Spleen (tissue), 11 donors: ENCODE measurements around the gene ZNF644. TPM values are rescaled to one million over a fixed set of nuclear protein-coding genes. Genes with fewer than 3 reads are reported as not detected.

Source experiments
- DNase-seq: peaks from one replicate; pipeline ENCODE4 v3.0.0-alpha.2; 2020
- H3K27ac ChIP-seq, 8 donors: fragments of 200-600 bp; sonication (generic) in 7 of 8; 1 replicate in 4 of 8; 2 replicates in 4 of 8; pipeline versions ENCODE4 v1.5.0 to v1.8.0; 2016 to 2021; ENCODE audit warnings: inconsistent platforms in 4 of 8, mild to moderate bottlenecking in 4 of 8, moderate library complexity in 1 of 8
- H3K27me3 ChIP-seq, 7 donors: fragments of 200-600 bp; sonication (generic) in 6 of 7; replicated peaks in 1 of 7; 1 replicate in 4 of 7; 2 replicates in 3 of 7; pipeline versions ENCODE4 v1.5.0 to v1.8.0; 2016 to 2021; ENCODE audit warnings: inconsistent platforms in 3 of 7, mild to moderate bottlenecking in 1 of 7
- H3K36me3 ChIP-seq, 6 donors: fragments of 200-600 bp; sonication (generic) in 5 of 6; 1 replicate in 4 of 6; 2 replicates in 2 of 6; pipeline versions ENCODE4 v1.5.0 to v1.8.0; 2016 to 2021; ENCODE audit warnings: inconsistent platforms in 2 of 6
- H3K4me1 ChIP-seq, 6 donors: fragments of 200-600 bp; sonication (generic) in 5 of 6; 1 replicate in 3 of 6; 2 replicates in 3 of 6; pipeline versions ENCODE4 v1.5.0 to v1.8.0; 2016 to 2021; ENCODE audit warnings: inconsistent platforms in 3 of 6
- H3K4me3 ChIP-seq, 8 donors: fragments of 200-600 bp; sonication (generic) in 7 of 8; 1 replicate in 4 of 8; 2 replicates in 4 of 8; pipeline versions ENCODE4 v1.5.0 to v1.8.0; 2016 to 2021; ENCODE audit warnings: inconsistent platforms in 4 of 8, mild to moderate bottlenecking in 4 of 8, moderate library complexity in 2 of 8
- H3K9me3 ChIP-seq, 8 donors: fragments of 200-600 bp; sonication (generic) in 7 of 8; 1 replicate in 4 of 8; 2 replicates in 4 of 8; pipeline versions ENCODE4 v1.5.0 to v1.8.0; 2016 to 2021; ENCODE audit warnings: inconsistent platforms in 4 of 8
- POLR2A ChIP-seq, 3 donors: fragments of 450-650 bp; IDR thresholded peaks; one replicate each; pipeline ENCODE4 v1.5.1; 2017; ENCODE audit warnings: antibody characterized with exemption in 3 of 3, mild to moderate bottlenecking in 1 of 3
- POLR2AphosphoS5 ChIP-seq, 3 donors: sonication (generic); formaldehyde crosslinking; IDR thresholded peaks; one replicate each; pipeline ENCODE4 v1.5.1; 2017; ENCODE audit warnings: antibody characterized with exemption in 3 of 3
- WGBS, 5 donors: extraction: QIAGEN DNeasy Blood & Tissue Kit in 3 of 5; methylation state at CpG; one replicate each; pipeline versions ENCODE4 v1.1.5 to v1.1.7; 2013 to 2018; 5-methylcytosine and 5-hydroxymethylcytosine counted together
- intact Hi-C: fragments of 100-400 bp; cut with DNase I; formaldehyde crosslinking; loops from one replicate; pipeline ENCODE4 v1.15.0; 2023; ENCODE audit warnings: low total_unique reads
- polyA plus RNA-seq, 3 donors: library from polyadenylated mRNA; stranded (reverse); fragments of 200-250 nt; gene quantifications; one replicate each; pipeline ENCODE4 v1.2.1, GENCODE V29; 2013
- total RNA-seq, 7 donors: library from RNA; depleted of rRNA in 3 of 7; stranded (reverse); fragments of >200 nt in 3 of 7; fragmentation: NEBNext Ultra II Directional in 4 of 7; extraction: Animal tissue kit (Norgen Biotek cat#: 25700) in 4 of 7; gene quantifications; one replicate each; pipeline versions ENCODE4 v1.1.0 to v1.2.1, GENCODE V29; 2016 to 2021
- TF ChIP-seq, protein P1 (sequence below), 11 experiments: fragments of 200-600 bp in 7 of 11; fragments of 450-650 bp in 4 of 11; sonication (generic) in 4 of 11; IDR thresholded peaks in 8 of 11; conservative IDR thresholded peaks in 3 of 11; 1 replicate in 7 of 11; 2 replicates in 4 of 11; pipeline versions ENCODE4 v1.4.0 to v1.8.0; 2016 to 2021; ENCODE audit warnings: antibody characterized with exemption in 11 of 11, inconsistent platforms in 4 of 11, mild to moderate bottlenecking in 1 of 11
- donor health status: healthy with polysubstance abuse.
- donor health status: DM: no; HTN: no; CAD: no; lungs with moderate emphysema.
- donor health status: DM: no; HTN: no; CAD: no.
- donor health status: Bipolar disorder and iron deficiency.
- donor health status: healthy.
- donor health status: DM: no; HTN: no; CAD: no.
- donor health status: DM: yes; HTN: yes; CAD: no.

ZNF644 gene
- total and polyA plus RNA-seq, 10 donors: 21.6 to 89.6 (median 70.5) TPM

DNA sequence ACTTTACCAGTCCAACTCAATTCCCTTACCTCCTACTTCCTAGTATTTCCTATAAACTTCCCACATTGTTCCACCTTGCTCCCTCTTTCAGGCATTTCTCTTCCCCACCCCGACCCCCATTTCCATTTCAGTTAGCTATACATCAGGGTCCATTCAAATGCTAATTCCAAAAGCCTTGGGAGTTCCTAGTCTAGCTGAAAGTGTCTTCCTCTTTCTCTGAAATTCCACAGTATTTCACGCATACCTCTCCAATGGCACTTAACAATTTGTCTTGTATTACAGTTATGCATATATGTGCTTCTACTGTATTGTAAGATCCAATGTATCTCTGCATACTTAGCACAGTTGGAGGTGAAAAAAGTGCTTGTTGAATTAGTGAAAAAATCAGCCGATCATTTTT lies 94.9 kb downstream of the ZNF644 start:
- H3K4me3 ChIP-seq: no peak overlapping the region
- no peak for DNase-seq
- H3K36me3 ChIP-seq: peaks cover 0 to 17% (median 0%) of the 10 kb centered on the region in 6 donors
- H3K9me3 ChIP-seq: no peaks in the 10 kb centered on the region
- no peak overlapping the region for H3K27ac ChIP-seq
- no peaks in the 10 kb centered on the region for H3K27me3 ChIP-seq
- WGBS, 5 donors: 81 to 89% (median 83%) methylated on average over 3 of the region's 3 CpGs
- intact Hi-C loops: no loop called here
- H3K4me1 ChIP-seq: peaks cover 0 to 67% (median 29%) of the 10 kb centered on the region in 6 donors
- no peak for TF ChIP-seq POLR2A (IDR thresholded peaks at IDR 0.05)
- TF ChIP-seq POLR2AphosphoS5 (IDR thresholded peaks at IDR 0.05): no peak
- TF ChIP-seq, protein P1, sequence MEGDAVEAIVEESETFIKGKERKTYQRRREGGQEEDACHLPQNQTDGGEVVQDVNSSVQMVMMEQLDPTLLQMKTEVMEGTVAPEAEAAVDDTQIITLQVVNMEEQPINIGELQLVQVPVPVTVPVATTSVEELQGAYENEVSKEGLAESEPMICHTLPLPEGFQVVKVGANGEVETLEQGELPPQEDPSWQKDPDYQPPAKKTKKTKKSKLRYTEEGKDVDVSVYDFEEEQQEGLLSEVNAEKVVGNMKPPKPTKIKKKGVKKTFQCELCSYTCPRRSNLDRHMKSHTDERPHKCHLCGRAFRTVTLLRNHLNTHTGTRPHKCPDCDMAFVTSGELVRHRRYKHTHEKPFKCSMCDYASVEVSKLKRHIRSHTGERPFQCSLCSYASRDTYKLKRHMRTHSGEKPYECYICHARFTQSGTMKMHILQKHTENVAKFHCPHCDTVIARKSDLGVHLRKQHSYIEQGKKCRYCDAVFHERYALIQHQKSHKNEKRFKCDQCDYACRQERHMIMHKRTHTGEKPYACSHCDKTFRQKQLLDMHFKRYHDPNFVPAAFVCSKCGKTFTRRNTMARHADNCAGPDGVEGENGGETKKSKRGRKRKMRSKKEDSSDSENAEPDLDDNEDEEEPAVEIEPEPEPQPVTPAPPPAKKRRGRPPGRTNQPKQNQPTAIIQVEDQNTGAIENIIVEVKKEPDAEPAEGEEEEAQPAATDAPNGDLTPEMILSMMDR (IDR thresholded peaks at IDR 0.05 in 8 of 11, conservative IDR thresholded peaks at IDR 0.05 in 3 of 11): no peak

DNA sequence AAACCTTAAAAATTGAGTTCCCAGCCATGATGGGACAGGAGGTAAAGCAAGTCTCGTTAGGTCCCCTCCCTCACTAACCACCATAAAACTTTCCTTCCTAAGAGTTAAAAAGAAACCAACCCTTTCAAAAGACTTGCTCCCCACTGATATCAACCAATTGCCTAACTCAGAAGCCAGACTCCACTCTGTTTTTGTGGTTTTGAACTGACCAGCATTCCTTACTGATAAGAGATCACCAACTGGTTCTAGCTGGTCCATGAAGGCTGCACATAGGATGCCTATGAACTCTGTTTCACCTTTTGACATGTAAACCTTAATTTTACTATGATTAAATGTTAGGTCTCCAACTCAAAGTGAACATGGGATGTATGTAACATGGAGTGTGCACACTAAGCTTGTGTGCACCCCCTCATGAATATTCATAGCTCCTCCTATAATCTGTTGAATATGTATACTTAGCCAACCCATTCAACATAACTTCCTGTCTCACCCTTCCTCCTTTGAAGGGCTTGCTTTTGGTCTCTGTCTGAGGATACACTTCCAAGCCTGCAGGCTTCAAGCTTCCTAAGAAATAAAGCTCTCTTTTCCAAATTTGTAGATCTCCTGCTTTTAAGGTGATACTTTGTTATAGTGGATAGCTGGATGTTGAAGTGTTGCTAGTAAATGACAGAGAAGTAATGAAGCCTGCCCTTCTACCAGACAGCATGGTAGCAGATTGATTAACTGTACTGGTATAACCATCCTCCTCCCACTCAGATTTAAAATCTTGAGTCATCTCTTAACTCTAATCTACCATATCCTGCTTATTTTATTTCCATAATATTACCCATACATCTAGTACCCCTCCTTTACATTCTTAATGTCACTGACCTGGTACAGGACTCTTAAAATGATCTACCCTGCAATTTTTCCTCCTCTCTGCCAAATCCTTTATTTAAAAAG lies 95.6 kb downstream of the ZNF644 start:
- intact Hi-C loops: no loop called here
- no peak overlapping the region for H3K4me3 ChIP-seq
- H3K4me1 ChIP-seq: peaks cover 0 to 66% (median 33%) of the 10 kb centered on the region in 6 donors
- peaks cover 0 to 17% (median 0%) of the 10 kb centered on the region in 6 donors for H3K36me3 ChIP-seq
- TF ChIP-seq POLR2AphosphoS5 (IDR thresholded peaks at IDR 0.05) (no peak), POLR2A (IDR thresholded peaks at IDR 0.05) (no peak)
- TF ChIP-seq, protein P1 (IDR thresholded peaks at IDR 0.05 in 8 of 11, conservative IDR thresholded peaks at IDR 0.05 in 3 of 11): no peak
- H3K27ac ChIP-seq: no peak overlapping the region
- 69 to 92% (median 88%) methylated on average over 1 of the region's 1 CpG for WGBS, 5 donors
- no peaks in the 10 kb centered on the region for H3K27me3 ChIP-seq
- no peaks in the 10 kb centered on the region for H3K9me3 ChIP-seq
- DNase-seq: no peak

DNA sequence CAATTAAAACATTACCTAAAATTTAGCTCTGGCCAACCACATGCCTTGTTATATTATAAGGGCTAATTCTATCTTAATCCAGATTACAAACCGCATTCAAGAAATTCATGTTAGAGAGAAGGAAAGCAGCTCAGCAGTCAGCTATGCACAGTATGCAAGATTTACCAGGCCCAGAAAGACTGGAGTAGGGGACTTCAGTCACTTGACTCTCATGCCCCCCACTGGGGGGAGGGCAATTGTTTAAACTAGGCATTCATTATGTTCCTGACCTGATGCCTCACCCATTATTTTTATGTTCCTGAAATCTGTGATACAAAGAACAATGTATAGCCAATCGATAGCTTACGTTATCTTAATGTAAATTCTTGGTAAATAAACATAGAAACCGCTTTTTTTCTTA lies 96.9 kb downstream of the ZNF644 start:
- WGBS, 5 donors: 96 to 98% (median 96%) methylated on average over 4 of the region's 4 CpGs
- Histone ChIP-seq H3K27ac (no peak overlapping the region), H3K4me3 (no peak overlapping the region), H3K27me3 (no peaks in the 10 kb centered on the region), H3K9me3 (no peaks in the 10 kb centered on the region), H3K4me1 (peaks cover 4 to 77% (median 42%) of the 10 kb centered on the region in 6 donors), H3K36me3 (peaks cover 0 to 10% (median 0%) of the 10 kb centered on the region in 6 donors)
- TF ChIP-seq, protein P1 (IDR thresholded peaks at IDR 0.05 in 8 of 11, conservative IDR thresholded peaks at IDR 0.05 in 3 of 11): no peak
- TF ChIP-seq POLR2A (IDR thresholded peaks at IDR 0.05) (no peak), POLR2AphosphoS5 (IDR thresholded peaks at IDR 0.05) (no peak)
- DNase-seq: no peak
- intact Hi-C loops: no loop called here

DNA sequence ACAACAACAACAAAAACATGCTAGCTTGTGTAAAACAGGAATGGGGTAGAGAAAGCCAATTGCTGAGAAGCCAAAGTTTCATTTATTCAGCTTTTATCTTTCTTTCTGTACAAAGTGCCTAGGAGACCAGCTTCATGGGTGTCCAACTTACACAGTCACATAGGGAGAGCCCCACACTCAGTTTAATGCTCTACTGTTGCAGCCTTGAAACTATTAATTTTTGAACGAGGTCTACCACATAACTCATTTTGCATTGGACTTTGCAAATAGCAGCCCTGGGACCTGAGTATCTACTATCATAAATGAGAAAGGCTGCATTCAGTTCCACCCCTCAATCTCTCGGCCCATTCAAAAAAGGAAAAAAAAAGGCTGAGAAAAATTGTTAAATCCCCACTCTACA lies 98.8 kb downstream of the ZNF644 start:
- H3K27me3 ChIP-seq: no peaks in the 10 kb centered on the region
- peaks cover 0 to 8% (median 0%) of the 10 kb centered on the region in 6 donors for H3K36me3 ChIP-seq
- WGBS, 5 donors: 77 to 90% (median 80%) methylated on average over 2 of the region's 2 CpGs
- DNase-seq: no peak
- no peak overlapping the region for H3K27ac ChIP-seq
- no peak overlapping the region for H3K4me3 ChIP-seq
- peaks cover 5 to 89% (median 46%) of the 10 kb centered on the region in 6 donors for H3K4me1 ChIP-seq
- no peaks in the 10 kb centered on the region for H3K9me3 ChIP-seq
- intact Hi-C loops: no loop called here
- TF ChIP-seq POLR2AphosphoS5 (IDR thresholded peaks at IDR 0.05) (no peak), POLR2A (IDR thresholded peaks at IDR 0.05) (no peak)
- TF ChIP-seq, protein P1 (IDR thresholded peaks at IDR 0.05 in 8 of 11, conservative IDR thresholded peaks at IDR 0.05 in 3 of 11): no peak
